ENCODE measurements around the gene NKAIN4.

- TF ChIP-seq ZNF274 (IDR thresholded peaks at IDR 0.05; ENCODE audit: low read depth, low read length) (no peak), SUZ12 (IDR thresholded peaks at IDR 0.05; ENCODE audit: extremely low read depth, insufficient read depth, insufficient read length) (no peak), YY1 (IDR thresholded peaks at IDR 0.05; ENCODE audit: insufficient read depth, insufficient read length) (no peak)
These were observed 32.8 kb upstream of the NKAIN4 start for GRCh38 chr20:63286781-63287696.

Measured in NT2/D1 (cell line).